ENCODE measurements around the gene ARHGEF37. TPM values are rescaled to one million over a fixed set of nuclear protein-coding genes. Genes with fewer than 3 reads are reported as not detected.

ARHGEF37 gene
- total RNA-seq, 1 experiment from 2014 or later, result 0.42 TPM

DNA sequence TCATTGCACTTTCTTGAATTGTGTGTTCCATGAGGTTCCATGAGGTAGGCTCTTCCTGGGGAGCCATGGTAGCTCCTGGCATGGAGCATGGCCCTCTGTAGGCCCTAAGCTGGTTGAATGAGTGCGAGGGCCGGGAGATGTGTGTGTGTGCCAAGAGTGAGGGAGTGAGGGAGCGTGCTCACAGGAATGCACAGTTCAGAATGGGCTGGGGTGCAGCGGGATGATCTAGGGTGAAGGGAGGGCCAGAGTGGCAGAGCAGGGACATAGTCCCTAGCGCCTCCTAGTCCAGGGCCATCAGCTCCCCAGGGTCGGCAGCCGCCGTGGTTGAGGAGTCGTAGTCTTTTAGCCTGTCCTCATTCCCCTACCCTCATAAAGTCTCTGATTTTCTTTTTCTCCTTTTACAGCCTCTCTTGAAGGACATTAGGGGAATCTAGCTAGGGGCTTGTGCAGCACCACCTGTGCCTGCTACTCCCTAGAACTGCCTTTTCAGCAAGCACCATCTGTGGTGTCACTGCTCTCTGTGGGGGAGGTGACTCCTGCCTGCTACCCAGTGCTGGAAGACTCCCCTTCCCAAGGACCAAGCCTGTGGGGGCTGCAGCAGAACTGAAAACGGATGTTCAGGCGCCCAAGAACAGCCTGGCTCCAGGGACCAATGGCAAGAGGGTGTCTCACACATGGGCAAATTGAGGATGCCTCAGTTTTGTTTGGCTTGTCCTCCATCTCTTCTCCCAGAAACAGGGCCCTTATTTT lies 83.5 kb downstream of the ARHGEF37 start:
- H4K5ac ChIP-seq (ENCODE audit: insufficient read length, low read depth, low read length), result no peak overlapping the region
- H2BK20ac ChIP-seq (ENCODE audit: low read depth, low read length, poor library complexity, severe bottlenecking), result no peak overlapping the region
- no peaks in the 10 kb centered on the region for H3K23me2 ChIP-seq (ENCODE audit: insufficient read length, low read depth, low read length, poor library complexity, severe bottlenecking)
- no peak overlapping the region for H3K27ac ChIP-seq (ENCODE audit: insufficient read length, low read depth, low read length)
- TF ChIP-seq, protein P1, sequence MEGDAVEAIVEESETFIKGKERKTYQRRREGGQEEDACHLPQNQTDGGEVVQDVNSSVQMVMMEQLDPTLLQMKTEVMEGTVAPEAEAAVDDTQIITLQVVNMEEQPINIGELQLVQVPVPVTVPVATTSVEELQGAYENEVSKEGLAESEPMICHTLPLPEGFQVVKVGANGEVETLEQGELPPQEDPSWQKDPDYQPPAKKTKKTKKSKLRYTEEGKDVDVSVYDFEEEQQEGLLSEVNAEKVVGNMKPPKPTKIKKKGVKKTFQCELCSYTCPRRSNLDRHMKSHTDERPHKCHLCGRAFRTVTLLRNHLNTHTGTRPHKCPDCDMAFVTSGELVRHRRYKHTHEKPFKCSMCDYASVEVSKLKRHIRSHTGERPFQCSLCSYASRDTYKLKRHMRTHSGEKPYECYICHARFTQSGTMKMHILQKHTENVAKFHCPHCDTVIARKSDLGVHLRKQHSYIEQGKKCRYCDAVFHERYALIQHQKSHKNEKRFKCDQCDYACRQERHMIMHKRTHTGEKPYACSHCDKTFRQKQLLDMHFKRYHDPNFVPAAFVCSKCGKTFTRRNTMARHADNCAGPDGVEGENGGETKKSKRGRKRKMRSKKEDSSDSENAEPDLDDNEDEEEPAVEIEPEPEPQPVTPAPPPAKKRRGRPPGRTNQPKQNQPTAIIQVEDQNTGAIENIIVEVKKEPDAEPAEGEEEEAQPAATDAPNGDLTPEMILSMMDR (conservative IDR thresholded peaks at IDR 0.05), result no peak
- H4K20me1 ChIP-seq (ENCODE audit: control insufficient read depth, insufficient read depth, insufficient read length), result no peaks in the 10 kb centered on the region
- no peak overlapping the region for H3K4me2 ChIP-seq (ENCODE audit: insufficient read depth, insufficient read length, low read length)
- H3K56ac ChIP-seq (ENCODE audit: insufficient read length, low read depth, low read length), result no peak overlapping the region
- H2AFZ ChIP-seq (ENCODE audit: low read length), result no peak overlapping the region
- H3K27me3 Mint-ChIP-seq (ENCODE audit: low read depth), result peaks cover 3% of the 10 kb centered on the region
- H3T11ph ChIP-seq (ENCODE audit: low read length), result no peak overlapping the region
- H3K79me2 ChIP-seq (ENCODE audit: insufficient read depth, low read length), result no peaks in the 10 kb centered on the region
- no peak overlapping the region for H4K8ac ChIP-seq (replicated peaks; ENCODE audit: insufficient read length, low read depth, low read length)
- peaks cover 0 to 5% (median 0%) of the 10 kb centered on the region in 3 experiments; a peak in 1 of 7 replicates for H3K36me3 Mint-ChIP-seq (ENCODE audit: insufficient read depth in 1 of 3, low read depth in 3 of 3)
- no peak overlapping the region for H2BK120ac ChIP-seq (ENCODE audit: low read depth, low read length, poor library complexity, severe bottlenecking)
- H3K9me3 ChIP-seq (ENCODE audit: control insufficient read depth, low read depth, low read length), result no peaks in the 10 kb centered on the region
- no peaks in the 10 kb centered on the region for H3K79me1 ChIP-seq (ENCODE audit: insufficient read depth, low read depth, low read length, poor library complexity, severe bottlenecking)
- no peak overlapping the region for H3K9ac ChIP-seq (ENCODE audit: extremely low read depth, insufficient read length, low read length)
- no peak overlapping the region for H3K4me3 Mint-ChIP-seq
- no peak overlapping the region for H3K4ac ChIP-seq (ENCODE audit: low read depth, low read length)
- no peak overlapping the region for H2BK12ac ChIP-seq (ENCODE audit: insufficient read length, low read depth, low read length)
- H3K23ac ChIP-seq (ENCODE audit: insufficient read length, low read depth, low read length), result no peak overlapping the region
- no peaks in the 10 kb centered on the region for H3K27me3 ChIP-seq (ENCODE audit: insufficient read depth, low read length)
- no peak overlapping the region for H2BK15ac ChIP-seq (ENCODE audit: low read depth, low read length)
- no peak overlapping the region for H3K27ac Mint-ChIP-seq
- H2BK5ac ChIP-seq (ENCODE audit: insufficient read length, low read length), result no peak overlapping the region
- no peak overlapping the region for H3K18ac ChIP-seq (ENCODE audit: insufficient read length, low read depth, low read length)
- WGBS (ENCODE audit: extremely low coverage, insufficient read length, low lambda C conversion rate), result no CpG with 5 or more reads among the region's 11 CpGs
- no peak overlapping the region for H4K91ac ChIP-seq (ENCODE audit: insufficient read length, low read depth, low read length)
- peaks cover 0 to 3% of the 10 kb centered on the region in 2 experiments; a peak in 1 of 4 replicates for H3K4me1 Mint-ChIP-seq
- no peak overlapping the region for H2AK5ac ChIP-seq (ENCODE audit: insufficient read length, low read length)
- H3K4me1 ChIP-seq (ENCODE audit: insufficient read depth, low read length), result no peaks in the 10 kb centered on the region
- no peak overlapping the region for H3K14ac ChIP-seq (ENCODE audit: insufficient read depth, low read length)
- peaks cover 10 to 16% of the 10 kb centered on the region in 2 experiments for H3K9me3 Mint-ChIP-seq
- no peak for DNase-seq
